Measurements from ENCODE around the gene PHAX.

DNA sequence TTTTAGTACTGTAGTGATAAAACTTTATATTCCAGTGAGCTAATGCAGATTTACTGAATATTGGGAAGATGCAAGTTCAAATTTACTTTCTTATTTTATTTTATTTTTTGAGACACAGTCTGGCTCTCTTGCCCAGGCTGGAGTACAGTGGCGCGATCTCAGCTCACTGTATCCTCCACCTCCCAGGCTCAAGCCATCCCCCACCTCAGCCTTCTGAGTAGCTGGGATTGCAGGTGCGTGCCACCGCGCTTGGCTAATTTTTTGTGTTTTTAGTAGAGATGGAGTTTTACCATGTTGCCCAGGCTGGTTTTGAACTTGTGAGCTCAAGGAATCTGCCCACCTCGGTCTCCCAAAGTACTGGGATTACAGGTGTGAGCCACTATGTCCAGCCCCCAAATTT lies 9.9 kb downstream of the PHAX start:
- TF ChIP-seq, protein P1, sequence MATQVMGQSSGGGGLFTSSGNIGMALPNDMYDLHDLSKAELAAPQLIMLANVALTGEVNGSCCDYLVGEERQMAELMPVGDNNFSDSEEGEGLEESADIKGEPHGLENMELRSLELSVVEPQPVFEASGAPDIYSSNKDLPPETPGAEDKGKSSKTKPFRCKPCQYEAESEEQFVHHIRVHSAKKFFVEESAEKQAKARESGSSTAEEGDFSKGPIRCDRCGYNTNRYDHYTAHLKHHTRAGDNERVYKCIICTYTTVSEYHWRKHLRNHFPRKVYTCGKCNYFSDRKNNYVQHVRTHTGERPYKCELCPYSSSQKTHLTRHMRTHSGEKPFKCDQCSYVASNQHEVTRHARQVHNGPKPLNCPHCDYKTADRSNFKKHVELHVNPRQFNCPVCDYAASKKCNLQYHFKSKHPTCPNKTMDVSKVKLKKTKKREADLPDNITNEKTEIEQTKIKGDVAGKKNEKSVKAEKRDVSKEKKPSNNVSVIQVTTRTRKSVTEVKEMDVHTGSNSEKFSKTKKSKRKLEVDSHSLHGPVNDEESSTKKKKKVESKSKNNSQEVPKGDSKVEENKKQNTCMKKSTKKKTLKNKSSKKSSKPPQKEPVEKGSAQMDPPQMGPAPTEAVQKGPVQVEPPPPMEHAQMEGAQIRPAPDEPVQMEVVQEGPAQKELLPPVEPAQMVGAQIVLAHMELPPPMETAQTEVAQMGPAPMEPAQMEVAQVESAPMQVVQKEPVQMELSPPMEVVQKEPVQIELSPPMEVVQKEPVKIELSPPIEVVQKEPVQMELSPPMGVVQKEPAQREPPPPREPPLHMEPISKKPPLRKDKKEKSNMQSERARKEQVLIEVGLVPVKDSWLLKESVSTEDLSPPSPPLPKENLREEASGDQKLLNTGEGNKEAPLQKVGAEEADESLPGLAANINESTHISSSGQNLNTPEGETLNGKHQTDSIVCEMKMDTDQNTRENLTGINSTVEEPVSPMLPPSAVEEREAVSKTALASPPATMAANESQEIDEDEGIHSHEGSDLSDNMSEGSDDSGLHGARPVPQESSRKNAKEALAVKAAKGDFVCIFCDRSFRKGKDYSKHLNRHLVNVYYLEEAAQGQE (IDR thresholded peaks at IDR 0.05; ENCODE audit: low read depth) = no peak
- TF ChIP-seq RAD21 (IDR thresholded peaks at IDR 0.05; ENCODE audit: low read depth) = no peak
- TF ChIP-seq, protein P2, sequence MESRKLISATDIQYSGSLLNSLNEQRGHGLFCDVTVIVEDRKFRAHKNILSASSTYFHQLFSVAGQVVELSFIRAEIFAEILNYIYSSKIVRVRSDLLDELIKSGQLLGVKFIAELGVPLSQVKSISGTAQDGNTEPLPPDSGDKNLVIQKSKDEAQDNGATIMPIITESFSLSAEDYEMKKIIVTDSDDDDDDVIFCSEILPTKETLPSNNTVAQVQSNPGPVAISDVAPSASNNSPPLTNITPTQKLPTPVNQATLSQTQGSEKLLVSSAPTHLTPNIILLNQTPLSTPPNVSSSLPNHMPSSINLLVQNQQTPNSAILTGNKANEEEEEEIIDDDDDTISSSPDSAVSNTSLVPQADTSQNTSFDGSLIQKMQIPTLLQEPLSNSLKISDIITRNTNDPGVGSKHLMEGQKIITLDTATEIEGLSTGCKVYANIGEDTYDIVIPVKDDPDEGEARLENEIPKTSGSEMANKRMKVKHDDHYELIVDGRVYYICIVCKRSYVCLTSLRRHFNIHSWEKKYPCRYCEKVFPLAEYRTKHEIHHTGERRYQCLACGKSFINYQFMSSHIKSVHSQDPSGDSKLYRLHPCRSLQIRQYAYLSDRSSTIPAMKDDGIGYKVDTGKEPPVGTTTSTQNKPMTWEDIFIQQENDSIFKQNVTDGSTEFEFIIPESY (IDR thresholded peaks at IDR 0.05; ENCODE audit: extremely low read depth, insufficient replicate concordance, low read length) = no peak
- TF ChIP-seq ZNF274 (IDR thresholded peaks at IDR 0.05; ENCODE audit: low read depth, low read length) = no peak
- no peak for TF ChIP-seq CTCF (IDR thresholded peaks at IDR 0.05 in 2 of 3, conservative IDR thresholded peaks at IDR 0.05 in 1 of 3; ENCODE audit: borderline replicate concordance in 1 of 3, insufficient read depth in 1 of 3, low read depth in 2 of 3, low read length in 2 of 3)
- TF ChIP-seq POLR2A (IDR thresholded peaks at IDR 0.05; ENCODE audit: borderline replicate concordance, extremely low read depth, insufficient read depth, insufficient read length) = no peak
